Left lung (tissue), 10 donors: ENCODE measurements around the gene POMT1. TPM values are rescaled to one million over a fixed set of nuclear protein-coding genes. Genes with fewer than 3 reads are reported as not detected.
"Not testable (repeated sequence)": the region's sequence is repeated elsewhere in the genome, so short reads cannot be mapped to it uniquely, and the experiment has no call there.

Source experiments
- ATAC-seq: fragments of 200-7000 bp; cut with Tn5 transposase; one replicate; pipeline ENCODE4 v1.9.1; 2020; ENCODE audit warnings: moderate library complexity
- DNase-seq, 4 donors: peaks; one replicate each; pipeline ENCODE4 v3.0.0-alpha.2; 2013 to 2020
- H3K27ac ChIP-seq, 2 donors: fragments of 200-600 bp; sonication (generic) in 1 of 2; one replicate each; pipeline versions ENCODE4 v1.5.0 to v1.8.0; 2020 to 2021
- H3K27me3 ChIP-seq, 2 donors: fragments of 200-600 bp; sonication (generic) in 1 of 2; one replicate each; pipeline versions ENCODE4 v1.5.0 to v1.8.0; 2020 to 2021
- H3K36me3 ChIP-seq, 2 donors: fragments of 200-600 bp; sonication (generic) in 1 of 2; one replicate each; pipeline versions ENCODE4 v1.5.0 to v1.8.0; 2020 to 2021
- H3K4me1 ChIP-seq, 2 donors: fragments of 200-600 bp; one replicate each; pipeline ENCODE4 v1.8.0; 2021
- H3K4me3 ChIP-seq, 2 donors: fragments of 200-600 bp; sonication (generic) in 1 of 2; one replicate each; pipeline versions ENCODE4 v1.5.0 to v1.8.0; 2020 to 2021; ENCODE audit warnings: mild to moderate bottlenecking in 1 of 2
- H3K9me3 ChIP-seq, 2 donors: fragments of 200-600 bp; sonication (generic) in 1 of 2; one replicate each; pipeline versions ENCODE4 v1.5.0 to v1.8.0; 2020 to 2021
- CTCF ChIP-seq, 2 donors: fragments of 200-600 bp; sonication (generic) in 1 of 2; IDR thresholded peaks; one replicate each; pipeline versions ENCODE4 v1.5.0 to v1.8.0; 2021; ENCODE audit warnings: antibody characterized with exemption in 2 of 2
- intact Hi-C, 2 donors: fragments of 100-400 bp; cut with DNase I; formaldehyde crosslinking; loops; one replicate each; pipeline versions ENCODE4 v1.11.2 to v1.14.2; 2022
- polyA plus RNA-seq, 6 donors: library from polyadenylated mRNA; unstranded; fragments of 120-200 nt; gene quantifications; one replicate each; pipeline ENCODE4 v1.2.1, GENCODE V29; 2013; ENCODE audit not compliant: insufficient read length in 6 of 6
- total RNA-seq, 2 donors: library from RNA; stranded (reverse); fragmentation: NEBNext Ultra II Directional; extraction: Animal tissue kit (Norgen Biotek cat#: 25700); gene quantifications; one replicate each; pipeline ENCODE4 v1.2.1, GENCODE V29; 2021
- donor health status: DM: no; HTN: yes; CAD: no.
- donor health status: DM: no; HTN: no; CAD: no.

Gene POMT1
- total and polyA plus RNA-seq, 8 donors: 20.3 to 56.9 (median 39.2) TPM

GRCh38 chr9:131469356-131469755 lies 33.4 kb upstream of the POMT1 start:
- no peak for TF ChIP-seq CTCF (IDR thresholded peaks at IDR 0.05)
- Histone ChIP-seq H3K27me3 (no peaks in the 10 kb centered on the region), H3K27ac (no peak overlapping the region), H3K4me1 (no peaks in the 10 kb centered on the region), H3K36me3 (peaks cover 4 to 100% of the 10 kb centered on the region in 2 donors), H3K9me3 (no peaks in the 10 kb centered on the region), H3K4me3 (no peak overlapping the region)
- intact Hi-C loops: no loop called here
- ATAC-seq: no peak
- no peak for DNase-seq

- H3K27me3 ChIP-seq: no peaks in the 10 kb centered on the region
- H3K27ac ChIP-seq: no peak overlapping the region
- intact Hi-C loops: loop anchor here in 1 of 2 donors (10.0 kb wide), 1 partner anchor 125 kb away; no protein-coding TSS in a partner anchor
- H3K36me3 ChIP-seq: peaks cover 4 to 100% of the 10 kb centered on the region in 2 donors
- DNase-seq: no peak
- no peak overlapping the region for H3K4me3 ChIP-seq
- no peaks in the 10 kb centered on the region for H3K9me3 ChIP-seq
- no peak for TF ChIP-seq CTCF (IDR thresholded peaks at IDR 0.05)
- no peaks in the 10 kb centered on the region for H3K4me1 ChIP-seq
- no peak for ATAC-seq
Observed at GRCh38 chr9:131469951-131470350, 32.8 kb upstream of the POMT1 start.

GRCh38 chr9:131470581-131470991 lies 32.1 kb upstream of the POMT1 start:
- ATAC-seq: no peak
- DNase-seq: no peak
- H3K9me3 ChIP-seq: no peaks in the 10 kb centered on the region
- H3K4me1 ChIP-seq: no peaks in the 10 kb centered on the region
- no peaks in the 10 kb centered on the region for H3K27me3 ChIP-seq
- no peak for TF ChIP-seq CTCF (IDR thresholded peaks at IDR 0.05)
- intact Hi-C loops: loop anchor here in 1 of 2 donors (10.0 kb wide), 1 partner anchor 126 kb away; no protein-coding TSS in a partner anchor
- no peak overlapping the region for H3K4me3 ChIP-seq
- no peak overlapping the region for H3K27ac ChIP-seq
- peaks cover 4 to 100% of the 10 kb centered on the region in 2 donors for H3K36me3 ChIP-seq

GRCh38 chr9:131472085-131472484 lies 30.6 kb upstream of the POMT1 start:
- not testable (repeated sequence) for DNase-seq, H3K4me1 ChIP-seq, H3K27me3 ChIP-seq, H3K9me3 ChIP-seq, H3K27ac ChIP-seq, ATAC-seq, H3K4me3 ChIP-seq
- peaks cover 4 to 100% of the 10 kb centered on the region in 2 donors for H3K36me3 ChIP-seq
- intact Hi-C loops: loop anchor here in 1 of 2 donors (10.0 kb wide), 1 partner anchor 127 kb away; no protein-coding TSS in a partner anchor

GRCh38 chr9:131473198-131473885 lies 29.4 kb upstream of the POMT1 start:
- Histone ChIP-seq H3K4me3 (no peak overlapping the region), H3K27ac (no peak overlapping the region), H3K36me3 (peaks cover 4 to 100% of the 10 kb centered on the region in 2 donors), H3K9me3 (no peaks in the 10 kb centered on the region), H3K27me3 (no peaks in the 10 kb centered on the region), H3K4me1 (no peaks in the 10 kb centered on the region)
- intact Hi-C loops: loop anchor here in 1 of 2 donors (10.0 kb wide), 1 partner anchor 129 kb away; no protein-coding TSS in a partner anchor
- peak in 2 of 4 donors; percentile 10 to 32 for DNase-seq
- TF ChIP-seq CTCF (IDR thresholded peaks at IDR 0.05): no peak
- no peak for ATAC-seq
